ENCODE data around the gene WNT3. TPM values are rescaled to one million over a fixed set of nuclear protein-coding genes. Genes with fewer than 3 reads are reported as not detected.

Gene WNT3
- total RNA-seq, 2 donors from 2014 or later = 19.9 to 21.8 TPM

- Histone ChIP-seq H3K9me3 (ENCODE audit: control insufficient read depth, low read length) (no peaks in the 10 kb centered on the region), H3K36me3 (ENCODE audit: control insufficient read depth, insufficient read depth, low read length) (no peaks in the 10 kb centered on the region), H3K9ac (ENCODE audit: extremely low read depth, low read length, poor library complexity, severe bottlenecking) (no peak overlapping the region), H3K27ac (ENCODE audit: low read depth, low read length) (peak overlapping the region; percentile 94), H3K27me3 (ENCODE audit: control insufficient read depth, insufficient read depth, low read length, poor library complexity, severe bottlenecking) (no peaks in the 10 kb centered on the region), H3K4me3 (ENCODE audit: low read length) (no peak overlapping the region), H3K4me1 (ENCODE audit: control insufficient read depth, insufficient read depth, low read length) (peaks cover 15% of the 10 kb centered on the region)
- Mint-ChIP-seq H3K27me3 (ENCODE audit: insufficient read depth) (peaks cover 3% of the 10 kb centered on the region), H3K27ac (no peak overlapping the region), H3K36me3 (ENCODE audit: low read depth) (no peaks in the 10 kb centered on the region), H3K4me1 (peaks cover 34% of the 10 kb centered on the region), H3K4me3 (peak overlapping the region; percentile 38), H3K9me3 (no peaks in the 10 kb centered on the region)
- TF ChIP-seq CTCF (conservative IDR thresholded peaks at IDR 0.05) = no peak
- peak; percentile 86 for DNase-seq
- WGBS, 2 experiments (ENCODE audit: insufficient coverage in 1 of 2, insufficient read length in 1 of 2) = 27 to 31% methylated on average over 6 to 10 of the region's 11 CpGs
Observed at GRCh38 chr17:46832331-46832821, 13.9 kb upstream of the WNT3 start.

GRCh38 chr17:46831573-46832330 lies 13.3 kb upstream of the WNT3 start:
- H3K27ac Mint-ChIP-seq = no peak overlapping the region
- Histone ChIP-seq H3K27me3 (ENCODE audit: control insufficient read depth, insufficient read depth, low read length, poor library complexity, severe bottlenecking) (no peaks in the 10 kb centered on the region), H3K36me3 (ENCODE audit: control insufficient read depth, insufficient read depth, low read length) (no peaks in the 10 kb centered on the region), H3K9me3 (ENCODE audit: control insufficient read depth, low read length) (no peaks in the 10 kb centered on the region), H3K4me3 (ENCODE audit: low read length) (no peak overlapping the region), H3K9ac (ENCODE audit: extremely low read depth, low read length, poor library complexity, severe bottlenecking) (no peak overlapping the region), H3K4me1 (ENCODE audit: control insufficient read depth, insufficient read depth, low read length) (peaks cover 15% of the 10 kb centered on the region), H3K27ac (ENCODE audit: low read depth, low read length) (peak overlapping the region; percentile 94)
- H3K27me3 Mint-ChIP-seq (ENCODE audit: insufficient read depth) = peaks cover 3% of the 10 kb centered on the region
- WGBS, 2 experiments (ENCODE audit: insufficient coverage in 1 of 2, insufficient read length in 1 of 2) = 75 to 78% methylated on average over 2 to 14 of the region's 14 CpGs
- peak; percentile 70 for DNase-seq
- no peak for TF ChIP-seq CTCF (conservative IDR thresholded peaks at IDR 0.05)
- no peaks in the 10 kb centered on the region for H3K36me3 Mint-ChIP-seq (ENCODE audit: low read depth)
- H3K4me3 Mint-ChIP-seq = peak overlapping the region; percentile 38
- peaks cover 34% of the 10 kb centered on the region for H3K4me1 Mint-ChIP-seq
- no peaks in the 10 kb centered on the region for H3K9me3 Mint-ChIP-seq

- H3K4me1 Mint-ChIP-seq = peaks cover 17% of the 10 kb centered on the region
- no peak for TF ChIP-seq CTCF (conservative IDR thresholded peaks at IDR 0.05)
- Histone ChIP-seq H3K4me1 (ENCODE audit: control insufficient read depth, insufficient read depth, low read length) (peaks cover 6% of the 10 kb centered on the region), H3K36me3 (ENCODE audit: control insufficient read depth, insufficient read depth, low read length) (no peaks in the 10 kb centered on the region), H3K27me3 (ENCODE audit: control insufficient read depth, insufficient read depth, low read length, poor library complexity, severe bottlenecking) (no peaks in the 10 kb centered on the region), H3K9me3 (ENCODE audit: control insufficient read depth, low read length) (no peaks in the 10 kb centered on the region), H3K9ac (ENCODE audit: extremely low read depth, low read length, poor library complexity, severe bottlenecking) (no peak overlapping the region), H3K4me3 (ENCODE audit: low read length) (no peak overlapping the region), H3K27ac (ENCODE audit: low read depth, low read length) (no peak overlapping the region)
- no peak overlapping the region for H3K27ac Mint-ChIP-seq
- H3K36me3 Mint-ChIP-seq (ENCODE audit: low read depth) = no peaks in the 10 kb centered on the region
- H3K27me3 Mint-ChIP-seq (ENCODE audit: insufficient read depth) = peaks cover 4% of the 10 kb centered on the region
- no peak for DNase-seq
- no peaks in the 10 kb centered on the region for H3K9me3 Mint-ChIP-seq
- H3K4me3 Mint-ChIP-seq = no peak overlapping the region
- 90 to 100% methylated on average over 1 of the region's 2 CpGs for WGBS, 2 experiments (ENCODE audit: insufficient coverage in 1 of 2, insufficient read length in 1 of 2)
Observed at GRCh38 chr17:46827274-46827673, 8.8 kb upstream of the WNT3 start.
